ENCODE data around the gene PTPRK.
"Not testable (repeated sequence)": the region's sequence is repeated elsewhere in the genome, so short reads cannot be mapped to it uniquely, and the experiment has no call there.

The PTPRK gene

GRCh38 chr6:128464790-128465189 lies 55.6 kb downstream of the PTPRK start:
- no peak overlapping the region for H3K4me3 ChIP-seq
- H3K27ac ChIP-seq = no peak overlapping the region

GRCh38 chr6:128463942-128464341 lies 56.5 kb downstream of the PTPRK start:
- Histone ChIP-seq H3K4me3 (no peak overlapping the region), H3K27ac (no peak overlapping the region)

- no peak overlapping the region for H3K4me3 ChIP-seq
- no peak overlapping the region for H3K27ac ChIP-seq
Observed at GRCh38 chr6:128461501-128461900, 58.9 kb downstream of the PTPRK start.

GRCh38 chr6:128456510-128457230 lies 63.7 kb downstream of the PTPRK start:
- Histone ChIP-seq H3K4me3 (no peak overlapping the region), H3K27ac (no peak overlapping the region)

- Histone ChIP-seq H3K4me3 (no peak overlapping the region), H3K27ac (no peak overlapping the region)
Observed at GRCh38 chr6:128455959-128456358, 64.4 kb downstream of the PTPRK start.

- no peak overlapping the region for H3K4me3 ChIP-seq
- H3K27ac ChIP-seq = no peak overlapping the region
Observed at GRCh38 chr6:128452713-128453112, 67.7 kb downstream of the PTPRK start.

- Histone ChIP-seq H3K4me3 (no peak overlapping the region), H3K27ac (no peak overlapping the region)
Observed at GRCh38 chr6:128446497-128446896, 73.9 kb downstream of the PTPRK start.

GRCh38 chr6:128443553-128443952 lies 76.8 kb downstream of the PTPRK start:
- Histone ChIP-seq H3K4me3 (no peak overlapping the region), H3K27ac (no peak overlapping the region)

GRCh38 chr6:128439627-128440026 lies 80.8 kb downstream of the PTPRK start:
- H3K27ac ChIP-seq = no peak overlapping the region
- H3K4me3 ChIP-seq = no peak overlapping the region

GRCh38 chr6:128438393-128438792 lies 82.0 kb downstream of the PTPRK start:
- no peak overlapping the region for H3K27ac ChIP-seq

GRCh38 chr6:128437685-128438084 lies 82.7 kb downstream of the PTPRK start:
- Histone ChIP-seq H3K27ac (no peak overlapping the region), H3K4me3 (no peak overlapping the region)

More at GRCh38 chr6:128438393-128438792, 82.0 kb downstream of the PTPRK start:
- no peak overlapping the region for H3K4me3 ChIP-seq

GRCh38 chr6:128434752-128435151 lies 85.6 kb downstream of the PTPRK start:
- not testable (repeated sequence) for H3K27ac ChIP-seq, H3K4me3 ChIP-seq

GRCh38 chr6:128432394-128432793 lies 88.0 kb downstream of the PTPRK start:
- Histone ChIP-seq H3K4me3 (no peak overlapping the region), H3K27ac (no peak overlapping the region)

GRCh38 chr6:128427139-128427538 lies 93.3 kb downstream of the PTPRK start:
- no peak overlapping the region for H3K4me3 ChIP-seq
- no peak overlapping the region for H3K27ac ChIP-seq

- H3K27ac ChIP-seq = no peak overlapping the region
- H3K4me3 ChIP-seq = no peak overlapping the region
Observed at GRCh38 chr6:128425856-128426255, 94.5 kb downstream of the PTPRK start.

- H3K27ac ChIP-seq = no peak overlapping the region
- no peak overlapping the region for H3K4me3 ChIP-seq
Observed at GRCh38 chr6:128422871-128423270, 97.5 kb downstream of the PTPRK start.

- no peak overlapping the region for H3K4me3 ChIP-seq
- H3K27ac ChIP-seq = no peak overlapping the region
Observed at GRCh38 chr6:128422200-128422599, 98.2 kb downstream of the PTPRK start.

GRCh38 chr6:128421788-128422187 lies 98.6 kb downstream of the PTPRK start:
- H3K4me3 ChIP-seq = no peak overlapping the region
- H3K27ac ChIP-seq = no peak overlapping the region

GRCh38 chr6:128417698-128418097 lies 102.7 kb downstream of the PTPRK start:
- no peak overlapping the region for H3K27ac ChIP-seq
- H3K4me3 ChIP-seq = no peak overlapping the region

- Histone ChIP-seq H3K27ac (no peak overlapping the region), H3K4me3 (no peak overlapping the region)
Observed at GRCh38 chr6:128415387-128415786, 105.0 kb downstream of the PTPRK start.

- Histone ChIP-seq H3K27ac (no peak overlapping the region), H3K4me3 (no peak overlapping the region)
Observed at GRCh38 chr6:128414943-128415342, 105.5 kb downstream of the PTPRK start.

GRCh38 chr6:128413291-128413690 lies 107.1 kb downstream of the PTPRK start:
- no peak overlapping the region for H3K4me3 ChIP-seq
- no peak overlapping the region for H3K27ac ChIP-seq

Measured in skin epidermis (tissue), 12 donors.